Upper lobe of right lung (tissue), 1 donor: Measurements from ENCODE around the gene ALPG. TPM values are rescaled to one million over a fixed set of nuclear protein-coding genes. Genes with fewer than 3 reads are reported as not detected.
"Not testable (repeated sequence)": the region's sequence is repeated elsewhere in the genome, so short reads cannot be mapped to it uniquely, and the experiment has no call there.

Experiments
- ATAC-seq: fragments of 200-7000 bp; cut with Tn5 transposase; one replicate; pipeline ENCODE4 v1.9.1; 2020; ENCODE audit warnings: mild to moderate bottlenecking, moderate library complexity
- DNase-seq: peaks from one replicate; pipeline ENCODE4 v3.0.0-alpha.2; 2020
- H3K27ac ChIP-seq: fragments of 200-600 bp; one replicate; pipeline ENCODE4 v1.8.0; 2022
- H3K27me3 ChIP-seq: fragments of 200-600 bp; one replicate; pipeline ENCODE4 v1.8.0; 2022; ENCODE audit warnings: mild to moderate bottlenecking
- H3K36me3 ChIP-seq: fragments of 200-600 bp; one replicate; pipeline ENCODE4 v1.8.0; 2022
- H3K4me1 ChIP-seq: fragments of 200-600 bp; one replicate; pipeline ENCODE4 v1.8.0; 2022
- H3K4me3 ChIP-seq: fragments of 200-600 bp; one replicate; pipeline ENCODE4 v1.8.0; 2022; ENCODE audit warnings: mild to moderate bottlenecking
- H3K9me3 ChIP-seq: fragments of 200-600 bp; one replicate; pipeline ENCODE4 v1.8.0; 2022
- CTCF ChIP-seq: fragments of 200-600 bp; IDR thresholded peaks from one replicate; pipeline ENCODE4 v1.8.0; 2022; ENCODE audit warnings: antibody characterized with exemption
- intact Hi-C: fragments of 100-400 bp; cut with DNase I; formaldehyde crosslinking; loops from one replicate; pipeline ENCODE4 v1.11.0; 2022
- total RNA-seq: library from RNA; stranded (reverse); fragmentation: NEBNext Ultra II Directional; extraction: Animal tissue kit (Norgen Biotek cat#: 25700); gene quantifications from one replicate; pipeline ENCODE4 v1.2.1, GENCODE V29; 2021
- donor health status: DM: no; HTN: yes; CAD: no; lungs with severe emphysema.

The ALPG gene
- total RNA-seq, 1 donor from 2014 or later: 0.49 TPM

- Histone ChIP-seq H3K36me3 (no peaks in the 10 kb centered on the region), H3K4me3 (no peak overlapping the region), H3K27ac (no peak overlapping the region), H3K27me3 (no peaks in the 10 kb centered on the region), H3K9me3 (no peaks in the 10 kb centered on the region), H3K4me1 (no peaks in the 10 kb centered on the region)
- intact Hi-C loops: no loop called here
- TF ChIP-seq CTCF: peak; percentile 61
- peak; percentile 72 for DNase-seq
- ATAC-seq: peak; percentile 45
Measured at GRCh38 chr2:232444409-232445148, 37.9 kb downstream of the ALPG start.

- H3K27ac ChIP-seq, ATAC-seq, H3K27me3 ChIP-seq, H3K9me3 ChIP-seq, H3K4me3 ChIP-seq, H3K36me3 ChIP-seq, H3K4me1 ChIP-seq, intact Hi-C loops: not testable (repeated sequence)
- DNase-seq: peak; percentile 60
Measured at GRCh38 chr2:232445149-232445885, 38.7 kb downstream of the ALPG start.

- DNase-seq: peak; percentile 63
- intact Hi-C loops: not testable (repeated sequence)
Measured at GRCh38 chr2:232446266-232446777, 39.7 kb downstream of the ALPG start.

GRCh38 chr2:232447091-232447620, 40.5 kb downstream of the ALPG start:
- no peaks in the 10 kb centered on the region for H3K9me3 ChIP-seq
- TF ChIP-seq CTCF: no peak
- DNase-seq: no peak
- no peaks in the 10 kb centered on the region for H3K27me3 ChIP-seq
- H3K4me1 ChIP-seq: no peaks in the 10 kb centered on the region
- H3K4me3 ChIP-seq: no peak overlapping the region
- no peak overlapping the region for H3K27ac ChIP-seq
- H3K36me3 ChIP-seq: no peaks in the 10 kb centered on the region
- intact Hi-C loops: no loop called here
- no peak for ATAC-seq

More at GRCh38 chr2:232446266-232446777, 39.7 kb downstream of the ALPG start:
- peak; percentile 32 for TF ChIP-seq CTCF
- H3K9me3 ChIP-seq, H3K4me3 ChIP-seq, H3K4me1 ChIP-seq, H3K27me3 ChIP-seq, H3K36me3 ChIP-seq, H3K27ac ChIP-seq: not testable (repeated sequence)
- peak; percentile 51 for ATAC-seq

GRCh38 chr2:232447638-232448303, 41.1 kb downstream of the ALPG start:
- Histone ChIP-seq H3K4me1 (no peaks in the 10 kb centered on the region), H3K4me3 (no peak overlapping the region), H3K27me3 (no peaks in the 10 kb centered on the region), H3K9me3 (no peaks in the 10 kb centered on the region), H3K36me3 (no peaks in the 10 kb centered on the region), H3K27ac (no peak overlapping the region)
- ATAC-seq (no peak), DNase-seq (peak; percentile 64)
- TF ChIP-seq CTCF: no peak
- intact Hi-C loops: no loop called here
